KOPT-K1 (cell line): ENCODE data around the gene LYRM2.

Experiments
- H3K27ac ChIP-seq: fragments of 200-600 bp; sonication (generic); 2 replicates; pipeline ENCODE4 v1.5.1; 2016; ENCODE audit warnings: antibody characterized with exemption, mild to moderate bottlenecking, low read depth, low read length; ENCODE audit not compliant: poor library complexity, severe bottlenecking
- H3K36me3 ChIP-seq: fragments of 200-600 bp; sonication (generic); 2 replicates; pipeline ENCODE4 v1.5.1; 2017; ENCODE audit warnings: antibody characterized with exemption, mild to moderate bottlenecking, low read length, moderate library complexity; ENCODE audit not compliant: insufficient read depth
- H3K9me3 ChIP-seq: fragments of 200-600 bp; sonication (generic); 2 replicates; pipeline ENCODE4 v1.5.1; 2017; ENCODE audit warnings: antibody characterized with exemption, low read length, mild to moderate bottlenecking; ENCODE audit not compliant: insufficient read depth, poor library complexity, severe bottlenecking

LYRM2 gene

DNA sequence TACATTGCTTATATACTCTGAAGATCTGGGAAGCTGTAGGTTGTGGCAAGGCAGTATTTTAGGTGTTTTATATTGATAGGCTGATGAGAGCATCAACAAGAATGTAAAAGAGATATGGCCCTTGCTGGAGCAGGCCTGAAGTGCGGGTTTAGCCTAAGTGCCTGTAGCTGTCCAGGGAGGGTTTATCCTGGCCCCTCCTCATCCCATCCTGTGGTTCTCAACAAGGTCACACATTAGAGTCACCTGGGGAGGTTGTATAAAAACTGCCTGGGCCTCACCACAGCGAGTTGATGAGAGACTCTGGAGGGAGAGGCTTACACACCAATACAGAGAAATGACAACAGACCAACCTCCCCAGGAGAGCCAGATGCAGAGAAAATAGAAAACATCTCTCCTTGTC, 48.4 kb downstream of the LYRM2 start:
- H3K27ac ChIP-seq: no peak overlapping the region
- H3K36me3 ChIP-seq: no peaks in the 10 kb centered on the region
- H3K9me3 ChIP-seq: no peaks in the 10 kb centered on the region

DNA sequence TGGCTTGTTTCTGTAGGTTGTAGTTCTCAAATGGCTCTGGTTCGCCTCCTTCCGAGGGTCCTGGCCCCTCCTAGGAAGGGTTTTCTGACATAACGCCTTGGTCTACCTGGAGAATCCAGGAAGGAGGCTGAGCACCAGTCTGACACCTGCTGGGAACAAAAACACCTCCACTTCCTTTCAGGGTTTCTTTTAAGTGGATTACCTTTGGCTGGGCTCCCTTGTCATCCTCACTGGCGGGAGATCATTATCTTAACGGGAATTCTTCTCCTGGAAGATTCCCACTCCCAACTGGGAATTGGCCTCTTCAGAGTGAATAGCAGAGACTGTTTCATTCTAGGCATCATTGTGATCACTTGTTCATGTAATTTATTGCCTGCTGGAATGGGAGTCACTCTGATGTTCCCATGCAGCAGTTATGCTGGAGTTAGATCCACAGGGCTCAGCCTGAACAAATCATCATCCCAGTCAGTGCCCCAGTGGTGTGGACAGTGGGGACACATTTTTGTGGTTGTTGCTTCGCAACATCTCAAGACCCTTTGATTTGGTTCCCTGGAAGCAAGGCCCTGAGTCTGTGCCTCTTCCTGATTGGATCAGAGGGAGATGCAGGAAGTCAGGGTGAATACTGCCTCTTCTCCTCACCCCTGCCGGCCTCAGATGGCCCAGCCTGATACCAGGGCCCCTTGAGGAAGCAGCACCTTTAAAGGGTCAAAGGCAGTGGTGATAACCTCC, 49.1 kb downstream of the LYRM2 start:
- H3K27ac ChIP-seq: no peak overlapping the region
- H3K9me3 ChIP-seq: no peaks in the 10 kb centered on the region
- no peaks in the 10 kb centered on the region for H3K36me3 ChIP-seq

DNA sequence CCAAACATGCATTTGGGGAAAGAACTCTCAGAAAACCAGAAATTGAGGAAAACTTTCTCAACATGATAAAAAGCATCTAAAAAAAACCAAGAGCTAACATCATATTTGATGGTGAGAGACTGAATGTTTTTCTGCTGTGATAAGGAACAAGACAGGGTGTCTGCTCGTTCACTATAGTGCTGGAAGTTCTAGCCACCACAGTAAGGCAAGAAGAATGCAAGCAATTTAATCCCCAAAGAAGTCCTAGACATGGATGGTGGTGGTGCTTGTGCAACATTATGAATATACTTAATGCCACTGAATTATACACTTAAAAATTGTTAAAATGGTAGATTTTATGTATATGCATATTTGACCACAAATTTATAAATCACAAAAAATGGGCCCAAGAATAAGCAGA, 53.4 kb downstream of the LYRM2 start:
- Histone ChIP-seq H3K9me3 (no peaks in the 10 kb centered on the region), H3K36me3 (no peaks in the 10 kb centered on the region), H3K27ac (no peak overlapping the region)

DNA sequence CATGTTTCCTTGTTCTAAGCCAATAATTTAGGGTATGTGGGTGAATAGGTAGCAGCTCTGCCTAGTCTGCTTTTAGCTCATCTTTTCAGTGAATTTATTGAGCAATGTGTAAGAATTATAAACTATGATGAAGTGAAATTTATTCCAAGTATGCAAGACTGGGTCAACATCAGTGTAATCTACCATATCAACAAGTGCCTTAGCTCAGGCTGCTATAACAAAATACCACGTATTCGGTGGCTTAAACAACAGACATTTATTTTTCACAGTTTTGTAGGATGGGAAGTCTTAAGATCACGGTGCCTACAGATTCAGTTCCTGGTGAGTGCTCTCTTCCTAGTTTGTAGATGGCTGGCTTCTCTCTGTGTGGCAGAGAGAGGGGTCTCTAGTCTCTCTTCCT, 54.0 kb downstream of the LYRM2 start:
- Histone ChIP-seq H3K36me3 (no peaks in the 10 kb centered on the region), H3K9me3 (no peaks in the 10 kb centered on the region), H3K27ac (no peak overlapping the region)

DNA sequence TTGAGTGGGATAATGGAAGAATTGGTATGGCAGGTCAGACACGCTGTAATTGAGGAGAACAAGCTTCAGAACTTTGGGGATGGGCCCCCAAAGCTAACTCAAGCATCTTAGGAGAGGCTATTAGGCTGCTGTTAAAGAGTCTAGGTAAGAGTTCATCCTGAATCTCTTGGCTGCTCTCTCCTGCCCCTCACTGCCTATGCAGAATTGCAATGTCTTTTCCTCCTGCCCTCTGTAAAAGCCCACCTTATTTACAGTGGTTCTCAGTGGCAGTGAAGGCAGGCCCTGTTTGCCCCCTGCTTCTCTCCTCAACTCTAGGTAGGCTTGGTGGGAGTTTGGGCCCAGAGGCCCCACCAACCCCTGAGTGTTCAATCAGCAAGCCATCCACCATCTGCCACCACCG, 55.0 kb downstream of the LYRM2 start:
- H3K27ac ChIP-seq: no peak overlapping the region
- H3K36me3 ChIP-seq: no peaks in the 10 kb centered on the region
- H3K9me3 ChIP-seq: no peaks in the 10 kb centered on the region

DNA sequence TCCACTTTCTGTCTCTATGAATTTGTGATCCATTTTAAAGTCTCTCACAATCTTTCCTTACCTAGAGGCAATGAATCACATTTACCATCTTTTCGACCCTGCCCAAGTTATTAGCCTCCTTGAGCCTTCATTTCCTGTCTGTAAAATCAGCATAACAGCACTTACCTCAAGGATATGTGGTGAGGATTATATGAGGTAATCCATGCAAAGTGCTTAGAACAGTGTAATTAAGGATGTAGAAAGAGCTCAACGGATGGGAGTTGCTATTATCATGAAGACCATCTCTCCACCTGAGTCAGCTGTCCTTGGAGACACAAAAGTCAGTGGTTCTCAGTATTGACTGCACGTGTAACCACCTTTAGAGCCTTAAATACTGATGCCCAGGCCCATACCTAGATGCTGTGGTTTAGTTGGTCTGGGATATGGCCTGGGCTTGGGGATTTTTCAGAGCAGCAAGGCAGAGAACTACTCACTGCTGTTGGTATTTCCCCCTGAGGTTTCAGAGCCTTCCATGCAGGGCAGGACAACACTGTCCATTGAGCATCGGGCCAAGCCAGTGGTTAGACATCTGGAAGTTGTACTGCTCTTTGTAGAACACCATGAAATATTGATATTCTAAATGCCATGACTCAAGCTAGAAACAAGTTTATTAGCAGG, 55.8 kb downstream of the LYRM2 start:
- no peaks in the 10 kb centered on the region for H3K36me3 ChIP-seq
- H3K9me3 ChIP-seq: no peaks in the 10 kb centered on the region
- no peak overlapping the region for H3K27ac ChIP-seq

DNA sequence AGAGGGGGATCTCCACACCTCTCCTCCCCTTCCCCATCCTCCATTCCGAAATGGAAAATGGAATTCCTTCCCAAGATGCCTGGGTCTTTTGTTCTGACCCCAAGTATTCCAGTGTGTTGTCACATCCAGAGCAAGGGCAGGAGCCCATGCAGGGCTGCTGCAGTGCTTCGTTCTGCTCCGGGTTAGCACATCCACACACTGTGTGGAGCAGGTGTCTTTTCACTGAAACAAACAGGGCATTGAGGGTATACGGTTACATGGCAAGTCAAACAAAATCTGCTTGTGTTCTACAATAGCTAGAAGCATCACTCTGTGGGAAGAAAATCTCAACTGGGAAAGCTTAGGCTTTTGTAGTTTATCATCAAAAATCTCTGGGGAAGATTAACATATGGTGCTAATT, 56.9 kb downstream of the LYRM2 start:
- no peaks in the 10 kb centered on the region for H3K36me3 ChIP-seq
- no peak overlapping the region for H3K27ac ChIP-seq
- no peaks in the 10 kb centered on the region for H3K9me3 ChIP-seq

DNA sequence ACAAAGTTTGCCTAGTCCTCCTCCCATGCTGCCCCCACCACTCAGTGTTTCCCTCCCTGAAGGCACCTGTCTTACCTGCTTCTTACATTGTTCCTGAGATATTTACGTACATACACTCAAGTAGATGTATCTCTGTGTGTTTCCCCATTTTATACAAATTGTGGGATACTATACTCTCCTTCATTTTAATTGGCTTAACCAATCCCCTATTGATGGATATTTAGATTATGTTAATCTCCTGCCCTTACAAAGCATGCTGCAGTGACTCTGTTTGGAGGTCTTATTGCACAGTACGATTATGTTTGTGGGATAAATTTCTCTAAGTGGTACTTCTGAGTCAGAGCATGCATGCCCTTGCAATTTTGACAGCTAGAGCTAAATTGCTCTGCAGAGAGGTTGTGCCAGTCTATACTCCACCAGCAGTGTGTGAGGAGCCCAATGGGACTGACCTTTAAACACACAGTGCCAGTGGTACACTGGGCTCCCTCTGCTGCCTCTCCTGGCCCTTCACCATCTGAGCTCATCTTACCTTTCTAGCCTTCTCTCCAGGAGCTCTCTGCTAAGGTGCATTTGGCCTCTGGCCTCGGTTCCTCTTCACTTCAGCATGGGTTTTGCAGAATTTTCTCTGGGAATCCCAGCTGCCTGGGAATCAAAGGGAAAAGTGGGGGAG, 57.4 kb downstream of the LYRM2 start:
- no peak overlapping the region for H3K27ac ChIP-seq
- H3K36me3 ChIP-seq: no peaks in the 10 kb centered on the region
- H3K9me3 ChIP-seq: no peaks in the 10 kb centered on the region

DNA sequence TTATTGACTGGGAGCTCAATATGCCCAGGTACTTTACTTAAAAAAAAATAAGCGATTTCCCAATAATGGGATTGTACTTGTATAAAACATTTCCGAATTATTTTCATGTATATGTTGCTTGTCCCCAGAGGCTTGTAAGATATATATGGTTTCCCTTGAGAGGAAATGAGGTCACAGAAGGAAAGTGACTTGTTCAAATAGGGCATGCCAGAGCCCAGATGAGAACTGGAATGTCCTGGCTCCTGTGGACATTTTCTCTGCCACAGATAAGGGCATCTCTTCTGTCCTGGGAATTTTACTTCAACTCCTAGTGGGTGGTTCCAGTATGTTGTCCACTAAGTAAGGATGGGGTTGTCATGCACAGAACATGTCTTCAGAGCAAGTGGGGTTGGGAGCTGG, 63.0 kb downstream of the LYRM2 start:
- no peak overlapping the region for H3K27ac ChIP-seq
- no peaks in the 10 kb centered on the region for H3K9me3 ChIP-seq
- no peaks in the 10 kb centered on the region for H3K36me3 ChIP-seq

DNA sequence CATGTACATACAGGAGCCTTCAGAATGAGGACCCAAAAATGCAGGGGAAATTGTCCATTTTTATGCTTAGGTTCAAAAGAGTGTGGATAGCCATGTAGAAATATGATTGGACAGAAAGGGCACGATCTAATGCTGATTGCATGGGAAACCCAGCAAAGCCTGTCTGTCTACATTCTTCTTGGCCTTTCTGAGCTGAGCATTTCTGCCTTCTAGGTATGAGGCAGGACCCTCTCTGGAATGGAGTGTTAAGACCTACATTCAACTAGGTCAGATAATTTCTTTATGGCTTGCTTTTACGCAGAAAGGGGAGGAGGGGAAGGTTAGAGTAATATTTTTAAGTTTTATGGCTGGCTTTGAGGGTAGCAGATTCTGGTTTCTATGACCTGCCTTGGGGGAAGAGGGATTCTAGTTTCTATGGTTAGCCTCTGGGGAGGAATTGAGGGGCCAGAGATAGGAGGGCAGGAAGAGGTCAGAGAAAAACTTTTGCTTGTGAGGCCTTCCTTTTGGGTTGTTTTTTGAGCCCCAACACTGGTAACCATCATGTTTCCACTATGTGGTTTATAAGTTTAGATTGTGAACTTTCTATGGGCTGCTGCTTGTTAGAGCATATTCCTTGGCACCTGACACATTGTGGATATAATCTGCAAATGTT, 63.5 kb downstream of the LYRM2 start:
- no peak overlapping the region for H3K27ac ChIP-seq
- no peaks in the 10 kb centered on the region for H3K9me3 ChIP-seq
- no peaks in the 10 kb centered on the region for H3K36me3 ChIP-seq

DNA sequence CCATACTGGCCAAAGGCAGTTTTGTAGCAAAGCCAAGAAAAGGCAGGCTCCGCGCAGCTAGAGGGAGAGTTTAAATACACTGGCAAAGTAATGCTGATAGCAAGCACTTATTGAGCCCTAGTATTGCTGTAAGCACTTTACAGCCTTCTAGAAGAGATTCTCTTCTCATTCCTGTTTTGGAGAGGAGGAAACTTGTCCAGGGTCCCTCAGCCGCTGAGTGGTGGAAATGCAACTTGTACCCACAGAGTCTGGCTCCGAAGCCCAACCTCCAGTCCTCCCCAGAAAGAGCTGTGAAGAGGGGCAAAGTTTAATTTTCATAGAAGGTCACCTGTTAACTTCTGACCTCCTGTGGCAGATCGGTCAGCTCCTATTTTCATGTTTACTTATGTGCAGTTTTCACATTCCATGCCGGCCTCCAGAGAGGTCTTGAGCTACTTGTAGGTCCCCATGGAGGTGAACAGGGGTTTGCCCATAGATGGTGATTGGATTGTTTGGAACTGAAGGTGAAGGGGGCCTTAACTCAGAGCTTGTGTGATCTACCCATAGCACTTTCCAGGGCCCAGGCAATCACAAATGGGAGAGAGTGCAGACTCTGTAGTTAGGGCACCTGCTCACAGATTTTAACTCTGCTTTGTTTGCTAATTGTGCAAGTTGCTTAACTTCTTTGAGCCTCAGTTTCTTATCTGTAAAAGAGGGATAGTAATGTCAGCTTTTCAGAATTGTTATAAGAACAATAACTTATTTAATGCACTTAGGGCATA, 70.7 kb downstream of the LYRM2 start:
- Histone ChIP-seq H3K36me3 (no peaks in the 10 kb centered on the region), H3K27ac (no peak overlapping the region), H3K9me3 (no peaks in the 10 kb centered on the region)

DNA sequence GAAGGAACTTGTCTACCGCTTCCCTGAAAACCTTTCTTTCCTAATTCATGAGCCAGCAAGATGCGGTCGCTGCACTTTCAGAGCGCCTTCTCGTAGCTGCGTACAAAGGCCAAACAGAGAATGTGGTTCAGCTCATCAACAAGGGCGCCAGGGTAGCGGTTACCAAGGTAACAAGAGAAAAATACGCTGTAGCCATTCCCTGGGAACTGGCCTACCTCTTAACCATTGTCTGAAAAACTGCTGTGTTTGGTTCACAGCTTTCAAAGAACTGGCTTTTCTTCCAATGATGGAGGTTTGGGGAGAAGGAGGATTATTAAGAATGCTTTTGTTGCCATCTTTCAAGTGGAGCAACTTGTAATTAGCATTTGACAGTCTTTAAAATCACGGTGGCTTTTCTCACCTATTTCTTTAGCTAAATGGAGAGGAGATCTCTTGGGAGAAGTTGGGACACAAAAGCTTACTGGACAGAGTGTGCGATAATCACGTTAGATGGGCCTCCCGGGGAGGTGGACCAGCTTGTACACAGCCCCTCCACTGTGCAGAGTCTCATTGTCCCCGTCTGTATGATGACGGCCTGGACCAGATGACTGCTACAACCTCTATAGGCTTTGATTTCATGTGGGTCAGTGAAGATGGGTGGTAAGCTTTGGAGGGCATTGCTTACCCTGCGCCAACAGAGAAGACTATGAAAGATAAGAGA, 71.5 kb downstream of the LYRM2 start:
- Histone ChIP-seq H3K27ac (no peak overlapping the region), H3K9me3 (no peaks in the 10 kb centered on the region), H3K36me3 (no peaks in the 10 kb centered on the region)

DNA sequence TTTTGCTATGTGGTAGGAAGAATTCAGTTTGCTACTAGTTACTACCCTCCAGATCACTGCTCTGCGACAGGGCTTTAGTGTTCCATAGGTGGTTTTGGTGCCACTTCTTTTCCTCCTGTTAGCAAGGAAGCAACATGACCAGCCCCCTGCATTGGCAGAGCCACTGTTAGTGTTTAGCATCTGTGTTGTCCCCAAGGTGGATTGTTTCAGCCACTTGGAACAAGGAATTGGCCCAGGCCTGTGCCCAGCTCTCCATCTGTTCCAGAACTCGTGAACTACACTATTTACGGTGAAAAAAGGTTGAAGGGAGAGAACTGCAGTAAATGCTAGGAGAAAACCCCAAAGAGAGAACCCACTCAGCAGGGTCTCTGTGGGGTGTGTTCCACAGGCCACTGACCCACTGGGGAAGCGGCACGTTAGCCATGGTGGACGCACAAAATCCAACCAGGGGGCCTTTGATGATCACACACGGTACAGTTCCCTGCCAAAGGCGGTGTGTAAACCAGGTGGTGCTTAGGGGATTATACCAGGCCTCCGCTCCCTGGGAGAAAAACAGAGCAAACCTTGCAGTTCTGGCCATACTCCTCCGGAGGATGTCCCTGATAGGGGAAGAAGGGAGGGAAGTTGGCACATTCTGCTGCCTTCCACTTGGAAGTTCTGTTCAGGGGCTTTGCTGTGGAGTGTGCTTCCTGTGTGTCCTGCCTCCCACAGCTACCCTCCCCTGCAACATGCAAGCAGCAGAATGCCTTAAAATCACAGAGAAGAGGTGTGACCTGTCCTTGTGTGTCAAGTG, 72.3 kb downstream of the LYRM2 start:
- H3K9me3 ChIP-seq: no peaks in the 10 kb centered on the region
- H3K27ac ChIP-seq: no peak overlapping the region
- no peaks in the 10 kb centered on the region for H3K36me3 ChIP-seq
